ENCODE measurements around the gene NAV2.

DNA sequence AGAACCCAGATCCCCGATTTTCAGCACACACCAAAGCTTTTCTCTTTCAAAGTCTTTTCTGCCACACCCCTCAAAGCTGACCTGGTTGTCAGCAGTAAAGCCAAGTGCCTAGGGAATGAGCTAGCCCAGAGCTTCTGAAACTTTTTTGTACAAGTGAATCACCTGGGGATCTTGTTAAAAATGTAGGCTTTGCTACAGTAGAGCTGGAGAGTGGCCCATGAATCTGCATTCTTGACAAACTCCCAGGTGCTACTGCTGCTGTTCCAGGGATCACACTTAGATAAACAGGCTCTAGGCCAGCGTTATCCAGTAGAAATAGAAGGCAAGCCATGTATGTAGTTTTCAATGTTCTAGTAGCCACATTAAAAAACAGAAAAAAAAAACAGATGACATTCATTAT is 21.8 kb upstream of the NAV2 start:
- TF ChIP-seq, protein P1, sequence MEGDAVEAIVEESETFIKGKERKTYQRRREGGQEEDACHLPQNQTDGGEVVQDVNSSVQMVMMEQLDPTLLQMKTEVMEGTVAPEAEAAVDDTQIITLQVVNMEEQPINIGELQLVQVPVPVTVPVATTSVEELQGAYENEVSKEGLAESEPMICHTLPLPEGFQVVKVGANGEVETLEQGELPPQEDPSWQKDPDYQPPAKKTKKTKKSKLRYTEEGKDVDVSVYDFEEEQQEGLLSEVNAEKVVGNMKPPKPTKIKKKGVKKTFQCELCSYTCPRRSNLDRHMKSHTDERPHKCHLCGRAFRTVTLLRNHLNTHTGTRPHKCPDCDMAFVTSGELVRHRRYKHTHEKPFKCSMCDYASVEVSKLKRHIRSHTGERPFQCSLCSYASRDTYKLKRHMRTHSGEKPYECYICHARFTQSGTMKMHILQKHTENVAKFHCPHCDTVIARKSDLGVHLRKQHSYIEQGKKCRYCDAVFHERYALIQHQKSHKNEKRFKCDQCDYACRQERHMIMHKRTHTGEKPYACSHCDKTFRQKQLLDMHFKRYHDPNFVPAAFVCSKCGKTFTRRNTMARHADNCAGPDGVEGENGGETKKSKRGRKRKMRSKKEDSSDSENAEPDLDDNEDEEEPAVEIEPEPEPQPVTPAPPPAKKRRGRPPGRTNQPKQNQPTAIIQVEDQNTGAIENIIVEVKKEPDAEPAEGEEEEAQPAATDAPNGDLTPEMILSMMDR (IDR thresholded peaks at IDR 0.05), result no peak
- no peak for TF ChIP-seq EZH2phosphoT487 (IDR thresholded peaks at IDR 0.05)
- TF ChIP-seq EZH2 (IDR thresholded peaks at IDR 0.05), result no peak

Measured in neural progenitor cell (in vitro differentiated cells).